K562 (cell line): Measurements from ENCODE around the gene MYL12A. TPM values are rescaled to one million over a fixed set of nuclear protein-coding genes. Genes with fewer than 3 reads are reported as not detected.

ENCODE experiments used
- FOSL1 ChIP-seq: fragments of 200-800 bp; sonication (Bioruptor generic); conservative IDR thresholded peaks from 2 replicates; pipeline ENCODE4 v1.6.1; 2016; ENCODE audit warnings: missing genetic modification characterization, missing compliant biosample characterization
- ILK ChIP-seq: fragments of 450-650 bp; IDR thresholded peaks from 2 replicates; pipeline ENCODE4 v1.6.1; 2016; ENCODE audit warnings: missing genetic modification characterization, low read depth, mild to moderate bottlenecking, missing compliant biosample characterization, moderate library complexity, borderline replicate concordance
- PURB ChIP-seq: sonication (generic); formaldehyde crosslinking; IDR thresholded peaks from 2 replicates; pipeline ENCODE4 v1.9.0; 2021; ENCODE audit warnings: low read depth, mild to moderate bottlenecking, missing genetic modification reagents
- RBM14 ChIP-seq: fragments of 200-400 bp; formaldehyde crosslinking; IDR thresholded peaks from 2 replicates; pipeline ENCODE4 v1.6.1; 2018; ENCODE audit warnings: low read depth, mild to moderate bottlenecking, low read length, moderate library complexity, borderline replicate concordance; ENCODE audit not compliant: insufficient read depth
- SMC3 ChIP-seq: conservative IDR thresholded peaks from 2 replicates; pipeline ENCODE4 v1.6.1; 2011; ENCODE audit warnings: low read depth, low read length, improper control_type of control experiment; ENCODE audit not compliant: insufficient read depth
- ZNF263 ChIP-seq: sonication (generic); formaldehyde crosslinking; IDR thresholded peaks from 2 replicates; pipeline ENCODE4 v1.8.0; 2022; ENCODE audit warnings: mild to moderate bottlenecking, missing genetic modification reagents, borderline replicate concordance
- ZNF584 ChIP-seq: fragments of 200-800 bp; sonication (Bioruptor generic); IDR thresholded peaks from 2 replicates; pipeline ENCODE4 v1.6.1; 2016; ENCODE audit warnings: low read depth, mild to moderate bottlenecking, missing genetic modification characterization, missing compliant biosample characterization
- polyA plus RNA-seq, 8 experiments: library from polyadenylated mRNA; depleted of rRNA in 4 of 8; stranded (reverse) in 5 of 8; unstranded in 3 of 8; fragments of >200 nt; fragmentation: Nextera tagmentation in 2 of 8; fragmentation: Illumina TruSeq in 1 of 8; extraction: Ambion mirVana in 2 of 8; extraction: Trizol in 1 of 8; gene quantifications; 2 replicates each; pipeline versions ENCODE4 v1.2.1 to v1.2.3, GENCODE V29; 2011 to 2014; ENCODE audit warnings: inconsistent platforms in 1 of 8, missing spikeins in 1 of 8
- total RNA-seq, 7 experiments: library from RNA; depleted of rRNA in 6 of 7; stranded (reverse); fragments of >200 nt in 6 of 7; fragmentation: Illumina TruSeq in 2 of 7; extraction: Trizol in 2 of 7; gene quantifications; 2 replicates each; pipeline versions ENCODE4 v1.2.1 to v1.2.3, GENCODE V29; 2011 to 2021; ENCODE audit warnings: low replicate concordance in 1 of 7
- TF ChIP-seq, protein P1 (sequence below), 2 experiments: fragments of 450-650 bp; IDR thresholded peaks; 2 replicates each; pipeline ENCODE4 v1.6.1; 2016; ENCODE audit warnings: mild to moderate bottlenecking in 2 of 2, borderline replicate concordance in 1 of 2, low read depth in 1 of 2, moderate library complexity in 1 of 2
- TF ChIP-seq, protein P2 (sequence below): fragments of 200-800 bp; sonication (Bioruptor generic); IDR thresholded peaks from 2 replicates; pipeline ENCODE4 v1.6.1; 2016; ENCODE audit warnings: missing genetic modification characterization, missing compliant biosample characterization

The MYL12A gene
- total and polyA plus RNA-seq, 9 of the 15 experiments (the other 6 are each of a cell fraction or from before 2014, with no cell fraction given): 308 to 1,031 (median 559) TPM

DNA sequence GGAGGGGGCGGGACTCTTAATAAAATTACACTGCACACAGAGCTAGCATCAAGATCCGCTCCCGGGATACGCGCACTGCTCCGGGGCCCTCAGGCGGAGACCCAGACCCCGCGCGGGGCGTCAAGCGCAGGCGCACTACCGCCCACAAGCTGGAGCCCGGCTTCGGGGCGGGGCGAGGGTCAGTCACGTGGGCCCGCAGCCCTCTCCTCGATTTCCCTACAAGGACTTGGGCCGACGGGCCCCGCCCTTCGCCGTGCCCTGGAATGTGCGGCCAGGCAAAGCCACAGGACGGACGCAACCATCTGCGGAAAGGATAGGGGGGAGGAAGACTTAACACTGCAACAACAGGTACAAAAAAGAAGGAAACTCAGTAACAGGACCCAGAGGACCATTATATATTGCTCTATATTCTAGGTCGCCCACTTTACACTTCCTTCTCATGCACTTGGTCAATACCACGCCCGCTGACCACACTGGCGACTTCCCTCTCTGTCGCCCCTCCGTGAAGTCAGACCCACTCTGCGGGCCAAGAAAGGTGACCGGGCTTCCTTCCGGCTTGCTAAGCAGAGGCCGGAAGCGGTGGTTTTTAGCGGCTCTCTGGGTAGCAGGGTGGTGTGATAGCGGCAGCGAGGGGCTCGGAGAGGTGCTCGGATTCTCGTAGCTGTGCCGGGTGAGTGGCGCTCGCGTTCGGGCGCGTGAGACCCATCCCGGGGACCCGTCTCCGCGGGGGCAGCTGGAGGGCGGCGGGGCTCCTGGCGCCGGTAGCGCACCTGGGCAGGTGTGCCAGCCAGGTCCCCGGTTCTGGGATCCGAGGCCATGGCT is at the start of gene MYL12A (continued):
- TF ChIP-seq, protein P1, sequence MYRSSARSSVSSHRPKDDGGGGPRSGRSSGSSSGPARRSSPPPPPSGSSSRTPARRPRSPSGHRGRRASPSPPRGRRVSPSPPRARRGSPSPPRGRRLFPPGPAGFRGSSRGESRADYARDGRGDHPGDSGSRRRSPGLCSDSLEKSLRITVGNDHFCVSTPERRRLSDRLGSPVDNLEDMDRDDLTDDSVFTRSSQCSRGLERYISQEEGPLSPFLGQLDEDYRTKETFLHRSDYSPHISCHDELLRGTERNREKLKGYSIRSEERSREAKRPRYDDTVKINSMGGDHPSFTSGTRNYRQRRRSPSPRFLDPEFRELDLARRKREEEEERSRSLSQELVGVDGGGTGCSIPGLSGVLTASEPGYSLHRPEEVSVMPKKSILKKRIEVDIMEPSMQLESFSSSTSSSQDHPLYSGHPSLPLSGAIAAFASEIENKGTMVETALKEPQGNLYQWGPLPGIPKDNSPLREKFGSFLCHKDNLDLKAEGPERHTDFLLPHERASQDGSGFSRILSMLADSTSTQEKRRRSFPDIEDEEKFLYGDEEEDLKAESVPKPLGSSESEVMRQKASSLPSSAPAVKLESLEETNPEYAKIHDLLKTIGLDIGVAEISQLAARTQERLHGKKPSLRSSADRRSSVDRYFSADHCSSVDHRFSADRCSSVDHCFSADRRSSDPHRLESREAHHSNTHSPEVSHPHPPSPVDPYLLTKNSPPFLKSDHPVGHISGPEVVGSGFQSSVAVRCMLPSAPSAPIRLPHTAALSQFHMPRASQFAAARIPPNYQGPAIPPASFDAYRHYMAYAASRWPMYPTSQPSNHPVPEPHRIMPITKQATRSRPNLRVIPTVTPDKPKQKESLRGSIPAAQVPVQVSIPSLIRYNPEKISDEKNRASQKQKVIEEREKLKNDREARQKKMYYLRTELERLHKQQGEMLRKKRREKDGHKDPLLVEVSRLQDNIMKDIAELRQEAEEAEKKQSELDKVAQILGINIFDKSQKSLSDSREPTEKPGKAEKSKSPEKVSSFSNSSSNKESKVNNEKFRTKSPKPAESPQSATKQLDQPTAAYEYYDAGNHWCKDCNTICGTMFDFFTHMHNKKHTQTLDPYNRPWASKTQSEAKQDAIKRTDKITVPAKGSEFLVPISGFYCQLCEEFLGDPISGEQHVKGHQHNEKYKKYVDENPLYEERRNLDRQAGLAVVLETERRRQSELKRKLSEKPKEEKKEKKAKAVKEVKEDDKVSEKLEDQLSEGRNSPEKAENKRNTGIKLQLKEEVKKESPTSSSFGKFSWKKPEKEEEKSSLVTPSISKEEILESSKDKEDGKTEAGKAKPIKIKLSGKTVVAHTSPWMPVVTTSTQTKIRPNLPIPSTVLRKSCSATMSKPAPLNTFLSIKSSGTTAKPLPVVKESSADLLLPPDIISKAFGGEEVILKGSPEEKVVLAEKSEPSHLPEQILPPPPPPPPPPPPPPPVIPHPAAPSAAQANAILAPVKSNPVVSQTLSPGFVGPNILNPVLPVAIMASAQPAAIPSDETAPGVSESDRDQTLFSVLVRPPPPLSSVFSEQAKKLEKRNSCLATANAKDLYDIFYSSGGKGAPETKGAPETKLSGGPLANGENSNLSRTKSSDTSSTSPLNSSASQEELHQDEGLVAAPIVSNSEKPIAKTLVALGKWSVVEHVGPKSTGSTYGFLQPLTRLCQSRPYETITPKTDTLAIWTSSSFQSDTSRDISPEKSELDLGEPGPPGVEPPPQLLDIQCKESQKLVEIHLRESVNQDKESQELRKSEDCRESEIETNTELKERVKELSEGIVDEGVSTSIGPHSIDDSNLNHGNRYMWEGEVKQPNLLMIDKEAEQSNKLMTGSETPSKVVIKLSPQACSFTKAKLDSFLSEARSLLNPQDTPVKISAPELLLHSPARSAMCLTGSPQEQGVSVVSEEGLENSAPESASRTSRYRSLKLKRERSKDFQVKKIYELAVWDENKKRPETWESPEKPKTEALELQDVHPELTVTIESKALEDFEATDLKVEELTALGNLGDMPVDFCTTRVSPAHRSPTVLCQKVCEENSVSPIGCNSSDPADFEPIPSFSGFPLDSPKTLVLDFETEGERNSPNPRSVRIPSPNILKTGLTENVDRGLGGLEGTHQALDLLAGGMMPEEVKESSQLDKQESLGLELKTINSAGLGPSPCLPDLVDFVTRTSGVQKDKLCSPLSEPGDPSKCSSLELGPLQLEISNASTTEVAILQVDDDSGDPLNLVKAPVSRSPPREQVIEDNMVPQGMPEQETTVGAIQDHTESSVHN (IDR thresholded peaks at IDR 0.05; ENCODE audit: borderline replicate concordance in 1 of 2, low read depth in 1 of 2): 0 out of 4 replicates have a peak, but pooled peaks of 1 of the 2 experiments have one; percentile 18
- TF ChIP-seq FOSL1 (tag): no peak
- no peak for TF ChIP-seq ILK (tag)
- TF ChIP-seq ZNF263 (CRISPR knock-in tag): peak; percentile 14; the same call in 1 of the 2 replicates
- TF ChIP-seq PURB (CRISPR knock-in tag): no peak
- TF ChIP-seq, protein P2, sequence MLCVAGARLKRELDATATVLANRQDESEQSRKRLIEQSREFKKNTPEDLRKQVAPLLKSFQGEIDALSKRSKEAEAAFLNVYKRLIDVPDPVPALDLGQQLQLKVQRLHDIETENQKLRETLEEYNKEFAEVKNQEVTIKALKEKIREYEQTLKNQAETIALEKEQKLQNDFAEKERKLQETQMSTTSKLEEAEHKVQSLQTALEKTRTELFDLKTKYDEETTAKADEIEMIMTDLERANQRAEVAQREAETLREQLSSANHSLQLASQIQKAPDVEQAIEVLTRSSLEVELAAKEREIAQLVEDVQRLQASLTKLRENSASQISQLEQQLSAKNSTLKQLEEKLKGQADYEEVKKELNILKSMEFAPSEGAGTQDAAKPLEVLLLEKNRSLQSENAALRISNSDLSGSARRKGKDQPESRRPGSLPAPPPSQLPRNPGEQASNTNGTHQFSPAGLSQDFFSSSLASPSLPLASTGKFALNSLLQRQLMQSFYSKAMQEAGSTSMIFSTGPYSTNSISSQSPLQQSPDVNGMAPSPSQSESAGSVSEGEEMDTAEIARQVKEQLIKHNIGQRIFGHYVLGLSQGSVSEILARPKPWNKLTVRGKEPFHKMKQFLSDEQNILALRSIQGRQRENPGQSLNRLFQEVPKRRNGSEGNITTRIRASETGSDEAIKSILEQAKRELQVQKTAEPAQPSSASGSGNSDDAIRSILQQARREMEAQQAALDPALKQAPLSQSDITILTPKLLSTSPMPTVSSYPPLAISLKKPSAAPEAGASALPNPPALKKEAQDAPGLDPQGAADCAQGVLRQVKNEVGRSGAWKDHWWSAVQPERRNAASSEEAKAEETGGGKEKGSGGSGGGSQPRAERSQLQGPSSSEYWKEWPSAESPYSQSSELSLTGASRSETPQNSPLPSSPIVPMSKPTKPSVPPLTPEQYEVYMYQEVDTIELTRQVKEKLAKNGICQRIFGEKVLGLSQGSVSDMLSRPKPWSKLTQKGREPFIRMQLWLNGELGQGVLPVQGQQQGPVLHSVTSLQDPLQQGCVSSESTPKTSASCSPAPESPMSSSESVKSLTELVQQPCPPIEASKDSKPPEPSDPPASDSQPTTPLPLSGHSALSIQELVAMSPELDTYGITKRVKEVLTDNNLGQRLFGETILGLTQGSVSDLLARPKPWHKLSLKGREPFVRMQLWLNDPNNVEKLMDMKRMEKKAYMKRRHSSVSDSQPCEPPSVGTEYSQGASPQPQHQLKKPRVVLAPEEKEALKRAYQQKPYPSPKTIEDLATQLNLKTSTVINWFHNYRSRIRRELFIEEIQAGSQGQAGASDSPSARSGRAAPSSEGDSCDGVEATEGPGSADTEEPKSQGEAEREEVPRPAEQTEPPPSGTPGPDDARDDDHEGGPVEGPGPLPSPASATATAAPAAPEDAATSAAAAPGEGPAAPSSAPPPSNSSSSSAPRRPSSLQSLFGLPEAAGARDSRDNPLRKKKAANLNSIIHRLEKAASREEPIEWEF (CRISPR knock-in tag): no peak
- 0 out of 2 replicates have a peak, but pooled peaks have one; percentile 8 for TF ChIP-seq SMC3
- peak; percentile 96; the same call in 1 of the 2 replicates for TF ChIP-seq RBM14
- TF ChIP-seq ZNF584 (CRISPR knock-in tag): no peak
